Type B pancreatic cell (in vitro differentiated cells): ENCODE measurements around the gene TUBGCP6. TPM values are rescaled to one million over a fixed set of nuclear protein-coding genes. Genes with fewer than 3 reads are reported as not detected.

Experiments used
- DNase-seq: peaks from one replicate; pipeline ENCODE4 v3.0.0; 2021; ENCODE audit warnings: mixed read lengths; ENCODE audit not compliant: unreplicated experiment; ENCODE audit errors: extremely low spot score
- H3K27ac Mint-ChIP-seq: 2 replicates; pipeline ENCODE4 v1.8.0; 2021; ENCODE audit warnings: mild to moderate bottlenecking, mixed read lengths
- H3K27me3 Mint-ChIP-seq: 2 replicates; pipeline ENCODE4 v1.8.0; 2021; ENCODE audit warnings: mixed read lengths
- H3K36me3 Mint-ChIP-seq: 2 replicates; pipeline ENCODE4 v1.8.0; 2021; ENCODE audit warnings: mixed read lengths
- H3K4me1 Mint-ChIP-seq: one replicate; pipeline ENCODE4 v1.8.0; 2021; ENCODE audit warnings: mixed read lengths; ENCODE audit not compliant: unreplicated experiment
- H3K4me3 Mint-ChIP-seq: 2 replicates; pipeline ENCODE4 v1.8.0; 2021; ENCODE audit warnings: mild to moderate bottlenecking, mixed read lengths
- H3K9me3 Mint-ChIP-seq: 2 replicates; pipeline ENCODE4 v1.8.0; 2021; ENCODE audit warnings: mixed read lengths
- total RNA-seq: library from RNA; stranded (reverse); gene quantifications from 2 replicates; pipeline ENCODE4 v1.2.1, GENCODE V29; 2021; ENCODE audit warnings: low replicate concordance
- TF ChIP-seq, protein P1 (sequence below): fragments of 200-600 bp; sonication (generic); conservative IDR thresholded peaks from 2 replicates; pipeline ENCODE4 v1.5.0; 2021; ENCODE audit warnings: antibody characterized with exemption, mild to moderate bottlenecking

The TUBGCP6 gene
- total RNA-seq, 1 donor from 2014 or later = 51.4 TPM

DNA sequence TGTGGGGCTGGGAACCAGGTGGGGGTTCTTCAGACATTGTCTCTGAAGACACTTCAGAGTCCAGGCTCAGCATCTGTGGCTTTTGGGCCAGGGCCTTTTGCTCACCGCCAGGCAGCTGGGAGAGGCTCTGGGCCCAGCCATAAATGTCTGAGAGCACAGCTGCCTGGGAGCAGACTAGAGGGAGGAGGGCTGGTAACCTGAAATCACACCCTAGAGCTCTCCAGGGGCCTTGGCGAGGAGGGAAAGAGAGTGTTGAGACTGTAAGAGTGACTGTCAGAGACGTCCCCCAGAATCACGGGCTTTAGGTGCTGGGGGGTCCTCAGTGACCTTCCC lies 55.0 kb downstream of the TUBGCP6 start:
- Mint-ChIP-seq H3K4me3 (peak overlapping the region; percentile 69), H3K4me1 (peaks cover 13% of the 10 kb centered on the region), H3K27me3 (no peaks in the 10 kb centered on the region), H3K36me3 (no peaks in the 10 kb centered on the region), H3K9me3 (no peaks in the 10 kb centered on the region), H3K27ac (no peak overlapping the region)
- TF ChIP-seq, protein P1, sequence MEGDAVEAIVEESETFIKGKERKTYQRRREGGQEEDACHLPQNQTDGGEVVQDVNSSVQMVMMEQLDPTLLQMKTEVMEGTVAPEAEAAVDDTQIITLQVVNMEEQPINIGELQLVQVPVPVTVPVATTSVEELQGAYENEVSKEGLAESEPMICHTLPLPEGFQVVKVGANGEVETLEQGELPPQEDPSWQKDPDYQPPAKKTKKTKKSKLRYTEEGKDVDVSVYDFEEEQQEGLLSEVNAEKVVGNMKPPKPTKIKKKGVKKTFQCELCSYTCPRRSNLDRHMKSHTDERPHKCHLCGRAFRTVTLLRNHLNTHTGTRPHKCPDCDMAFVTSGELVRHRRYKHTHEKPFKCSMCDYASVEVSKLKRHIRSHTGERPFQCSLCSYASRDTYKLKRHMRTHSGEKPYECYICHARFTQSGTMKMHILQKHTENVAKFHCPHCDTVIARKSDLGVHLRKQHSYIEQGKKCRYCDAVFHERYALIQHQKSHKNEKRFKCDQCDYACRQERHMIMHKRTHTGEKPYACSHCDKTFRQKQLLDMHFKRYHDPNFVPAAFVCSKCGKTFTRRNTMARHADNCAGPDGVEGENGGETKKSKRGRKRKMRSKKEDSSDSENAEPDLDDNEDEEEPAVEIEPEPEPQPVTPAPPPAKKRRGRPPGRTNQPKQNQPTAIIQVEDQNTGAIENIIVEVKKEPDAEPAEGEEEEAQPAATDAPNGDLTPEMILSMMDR = no peak
- DNase-seq = no peak

DNA sequence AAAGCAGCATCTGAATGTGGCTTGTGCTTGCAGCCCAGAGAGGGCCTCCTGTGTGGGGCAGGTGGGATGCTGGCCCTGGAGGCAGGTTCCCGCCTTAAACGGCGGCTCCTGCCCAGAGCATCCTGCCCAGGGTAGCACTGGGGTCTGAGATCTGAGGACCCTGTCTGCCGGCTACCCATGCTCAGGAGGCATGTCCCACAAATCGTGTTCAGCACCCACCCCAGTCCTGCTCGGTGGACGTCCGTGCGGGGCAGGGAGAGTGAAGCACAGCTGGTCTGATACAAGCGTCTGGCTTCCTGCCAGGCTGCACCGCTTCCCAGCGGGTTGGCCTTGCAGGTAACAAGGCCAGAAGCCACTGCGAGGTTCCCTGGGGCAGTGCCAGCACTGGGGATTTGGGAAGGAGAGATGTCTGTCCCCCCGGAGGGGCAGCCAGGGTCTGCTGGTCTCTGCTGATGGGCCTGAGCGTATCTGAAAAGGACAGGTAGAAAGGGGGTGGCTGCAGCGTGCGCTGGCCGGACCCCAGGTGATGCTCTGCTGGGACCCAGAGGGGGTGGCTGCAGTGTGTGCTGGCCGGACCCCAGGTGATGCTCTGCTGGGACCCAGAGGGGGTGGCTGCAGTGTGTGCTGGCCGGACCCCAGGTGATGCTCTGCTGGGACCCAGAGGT lies 55.5 kb downstream of the TUBGCP6 start:
- peaks cover 13% of the 10 kb centered on the region for H3K4me1 Mint-ChIP-seq
- no peaks in the 10 kb centered on the region for H3K9me3 Mint-ChIP-seq
- H3K27me3 Mint-ChIP-seq = no peaks in the 10 kb centered on the region
- DNase-seq = no peak
- H3K4me3 Mint-ChIP-seq = peak overlapping the region; percentile 69
- peak overlapping the region; percentile 36 for H3K27ac Mint-ChIP-seq
- H3K36me3 Mint-ChIP-seq = no peaks in the 10 kb centered on the region
- TF ChIP-seq, protein P1 = no peak

DNA sequence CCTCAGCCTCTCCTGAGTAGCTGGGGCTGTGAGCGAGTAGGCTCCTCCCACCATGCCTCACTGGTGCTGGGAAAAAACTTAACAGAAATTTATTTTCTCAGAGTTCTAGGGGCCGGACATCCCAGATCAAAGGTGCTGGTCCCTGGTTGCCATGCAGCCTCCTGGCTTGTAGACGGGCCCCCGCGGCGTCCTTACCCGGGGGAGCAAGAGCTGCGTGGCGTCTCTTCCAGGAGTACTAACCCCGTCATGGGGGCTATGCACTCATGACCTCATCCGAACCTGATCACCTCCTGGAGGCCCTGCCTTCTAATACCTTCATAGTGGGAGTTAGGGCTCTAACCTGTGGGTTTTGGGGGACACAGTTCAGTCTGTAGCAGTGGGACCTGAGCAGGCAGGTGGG lies 56.5 kb downstream of the TUBGCP6 start:
- H3K36me3 Mint-ChIP-seq = no peaks in the 10 kb centered on the region
- no peaks in the 10 kb centered on the region for H3K9me3 Mint-ChIP-seq
- H3K27ac Mint-ChIP-seq = no peak overlapping the region
- no peak for DNase-seq
- TF ChIP-seq, protein P1 = no peak
- H3K27me3 Mint-ChIP-seq = no peaks in the 10 kb centered on the region
- H3K4me1 Mint-ChIP-seq = peaks cover 13% of the 10 kb centered on the region
- H3K4me3 Mint-ChIP-seq = peak overlapping the region; percentile 44

DNA sequence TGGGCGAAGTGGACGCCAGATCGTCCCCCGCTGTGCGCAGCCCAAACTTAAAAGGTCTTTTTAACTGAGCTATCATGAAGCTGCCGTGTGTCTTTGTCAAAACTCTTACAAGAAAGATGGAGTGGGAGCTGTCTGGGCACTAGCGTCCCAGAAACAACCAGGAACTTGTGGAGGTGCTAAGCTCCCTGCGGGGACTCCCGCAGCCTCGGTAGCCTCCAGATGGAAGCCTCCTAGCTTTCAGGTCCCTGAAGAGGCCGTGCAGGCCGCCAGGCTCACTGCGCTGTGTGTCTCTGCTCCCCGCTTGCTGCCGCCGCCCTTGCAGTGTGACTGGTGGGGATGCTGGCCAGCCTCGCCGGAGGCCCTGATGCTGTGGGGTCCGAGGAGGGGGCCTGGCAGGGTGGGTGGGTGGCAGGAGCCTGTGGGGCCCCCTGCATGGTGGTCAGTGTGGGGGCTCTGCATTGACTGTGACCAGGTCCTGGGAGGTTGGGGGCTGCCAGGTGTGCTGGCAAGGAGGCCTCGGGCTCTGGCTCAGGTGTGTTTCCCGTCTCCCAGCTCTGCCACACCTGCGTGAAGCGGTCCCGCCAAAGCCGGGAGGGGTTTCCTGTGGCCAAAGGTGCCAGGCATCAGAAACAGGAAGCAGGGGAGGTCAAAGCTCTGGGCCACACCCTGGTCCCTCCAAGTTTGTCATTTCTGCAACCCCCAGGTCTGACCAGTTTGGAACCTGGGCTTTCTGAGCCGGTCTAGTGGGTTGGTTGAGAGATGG lies 57.9 kb downstream of the TUBGCP6 start:
- Mint-ChIP-seq H3K27ac (peak overlapping the region; percentile 91), H3K27me3 (no peaks in the 10 kb centered on the region), H3K9me3 (no peaks in the 10 kb centered on the region), H3K4me3 (peak overlapping the region; percentile 97), H3K36me3 (no peaks in the 10 kb centered on the region), H3K4me1 (peaks cover 13% of the 10 kb centered on the region)
- TF ChIP-seq, protein P1 = no peak
- DNase-seq = no peak

DNA sequence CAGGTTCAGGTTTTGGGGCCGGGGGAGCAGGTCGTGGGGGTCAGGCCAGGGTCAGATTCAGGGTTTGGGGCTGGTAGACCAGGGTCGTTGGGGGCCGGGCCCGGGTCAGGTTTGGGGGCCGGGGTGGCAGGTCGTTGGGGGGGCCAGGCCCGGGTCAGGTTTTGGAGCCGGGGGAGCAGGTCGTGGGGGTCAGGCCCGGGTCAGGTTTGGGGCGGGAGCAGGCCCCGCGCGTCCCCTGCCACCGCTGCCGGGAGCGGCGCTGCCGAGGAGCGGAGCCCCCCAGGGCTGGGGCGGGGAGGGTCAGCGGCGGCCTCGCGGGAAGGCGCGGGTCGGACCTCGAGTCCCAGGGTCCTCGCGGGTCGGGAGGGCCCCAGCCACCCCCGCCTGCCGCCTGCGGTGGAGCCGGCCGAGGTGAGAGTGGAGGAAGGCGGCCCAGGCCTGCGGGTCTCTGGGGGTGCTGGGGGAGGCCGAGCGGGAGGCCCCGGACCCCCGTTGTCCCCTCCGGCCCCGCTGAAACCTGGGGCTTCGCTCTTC lies 58.6 kb downstream of the TUBGCP6 start:
- Mint-ChIP-seq H3K36me3 (no peaks in the 10 kb centered on the region), H3K4me1 (peaks cover 9% of the 10 kb centered on the region), H3K27ac (peak overlapping the region; percentile 91), H3K4me3 (peak overlapping the region; percentile 97), H3K27me3 (no peaks in the 10 kb centered on the region), H3K9me3 (no peaks in the 10 kb centered on the region)
- DNase-seq = no peak
- TF ChIP-seq, protein P1 = no peak
